HG03354 (cell line): ENCODE results near the gene EBI3.
"Not testable (repeated sequence)": the region's sequence is repeated elsewhere in the genome, so short reads cannot be mapped to it uniquely, and the experiment has no call there.

Experiments used
- ATAC-seq: cut with Tn5 transposase; IDR thresholded peaks from one replicate; pipeline ENCODE4 v1.9.1; 2021; ENCODE audit warnings: mild to moderate bottlenecking; ENCODE audit not compliant: unreplicated experiment, poor library complexity, severe bottlenecking

The EBI3 gene

DNA sequence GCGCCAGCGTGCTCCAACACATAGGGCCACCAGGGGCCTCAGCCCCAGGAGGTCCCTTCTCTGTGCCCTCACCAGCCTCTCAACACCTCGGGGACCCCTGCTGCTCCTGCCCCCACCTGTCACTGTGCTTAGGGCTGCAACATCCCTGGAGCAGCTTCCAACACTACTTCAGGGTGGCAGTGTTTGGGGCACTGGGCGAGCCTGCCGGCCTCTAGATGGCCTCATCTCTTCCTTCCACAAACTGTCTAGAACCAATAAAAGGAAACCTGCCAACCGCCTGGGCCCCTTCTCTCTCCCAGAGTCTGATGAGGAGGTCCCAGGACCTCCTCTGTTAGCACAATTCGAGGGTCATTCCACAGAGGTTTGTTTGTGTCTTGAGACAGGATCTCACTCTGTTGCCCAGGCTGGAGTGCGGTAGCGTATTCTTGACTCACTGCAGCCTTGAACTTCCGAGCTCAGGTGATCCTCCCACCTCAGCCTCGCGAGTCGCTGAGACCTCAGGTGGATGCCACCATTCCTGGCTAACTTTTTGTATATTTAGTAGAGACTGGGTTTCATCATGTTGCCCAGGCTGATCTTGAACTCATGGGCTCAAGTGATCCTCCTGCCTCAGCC, 39.6 kb downstream of the EBI3 start:
- no peak for ATAC-seq

DNA sequence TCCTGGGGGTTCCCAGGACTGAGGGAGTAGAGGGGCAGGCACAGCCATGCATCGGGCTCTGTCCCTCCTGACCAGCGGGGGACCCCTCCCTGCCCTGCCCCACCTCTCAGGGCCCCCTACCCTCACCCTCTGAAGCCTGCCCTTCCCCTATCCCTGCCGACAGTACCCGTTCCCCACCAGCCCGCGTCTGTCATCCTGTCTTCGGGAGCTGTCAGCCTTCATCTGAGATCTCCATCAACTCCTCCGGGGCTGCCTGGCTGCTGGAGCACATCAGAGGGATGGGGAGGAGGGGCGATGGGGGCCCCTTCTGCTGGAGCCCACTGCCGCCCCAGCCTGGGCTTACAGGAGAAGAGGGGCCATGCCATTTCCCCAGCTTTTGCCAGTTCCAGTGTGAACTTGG, 43.6 kb downstream of the EBI3 start:
- no peak for ATAC-seq

DNA sequence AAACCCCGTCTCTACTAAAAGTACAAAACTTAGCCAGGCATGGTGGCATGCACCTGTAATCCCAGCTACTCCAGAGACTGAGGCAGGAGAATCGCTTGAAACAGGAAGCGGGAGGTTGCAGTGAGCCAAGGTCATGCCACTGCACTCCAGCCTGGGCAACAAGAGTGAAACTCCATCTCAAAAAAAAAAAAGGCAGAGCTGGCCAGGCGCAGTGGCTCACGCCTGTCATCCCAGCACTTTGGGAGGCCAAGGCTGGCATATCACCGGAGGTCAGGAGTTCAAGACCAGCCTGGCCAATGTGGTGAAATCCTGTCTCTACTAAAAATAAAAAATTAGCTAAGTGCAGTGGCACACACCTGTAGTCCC, 45.0 kb downstream of the EBI3 start:
- not testable (repeated sequence) for ATAC-seq

DNA sequence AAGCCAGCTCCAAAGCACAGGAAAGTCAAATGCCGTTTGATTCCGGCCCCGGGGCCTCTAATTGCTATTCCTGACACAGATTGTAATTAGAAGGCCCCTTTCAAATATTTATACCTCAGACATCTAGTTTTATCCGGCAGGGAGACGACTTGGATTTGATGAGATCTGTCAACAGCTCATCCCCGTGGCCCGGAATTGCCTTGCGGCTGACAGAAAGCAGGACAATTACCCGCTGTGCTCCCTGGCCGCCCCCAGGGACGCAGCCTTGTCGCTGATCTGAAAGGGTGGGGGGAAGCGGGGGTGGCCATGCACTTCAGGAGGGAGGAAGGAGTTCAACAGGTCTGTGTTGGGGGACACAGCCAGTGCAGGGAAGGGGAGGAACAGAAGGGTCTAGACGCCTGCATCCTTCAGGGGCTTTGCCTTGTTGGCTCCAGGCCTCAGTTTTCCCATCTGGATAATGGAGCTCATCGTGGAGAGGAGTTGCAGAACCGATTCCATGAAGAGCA, 47.9 kb downstream of the EBI3 start:
- no peak for ATAC-seq

DNA sequence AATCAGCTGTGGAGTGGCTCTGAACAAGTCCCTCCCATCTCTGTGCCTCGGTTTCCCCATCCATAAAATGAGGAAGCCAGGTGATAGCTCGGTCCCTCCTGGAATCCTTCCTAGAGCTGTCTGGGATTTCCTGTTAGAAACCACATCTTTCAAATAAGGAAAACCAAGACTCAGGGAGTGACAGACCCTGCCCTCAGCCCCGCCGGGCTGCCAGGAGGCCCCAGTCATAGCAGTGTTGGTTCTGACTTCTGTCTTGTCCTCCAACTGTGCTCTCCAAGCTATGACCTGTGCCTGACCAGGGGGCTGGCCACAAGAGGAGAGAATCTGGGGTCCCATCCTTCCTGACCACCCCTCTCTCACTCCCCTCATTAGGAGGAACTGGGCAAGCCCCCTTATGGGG, 48.7 kb downstream of the EBI3 start:
- ATAC-seq, result no peak

DNA sequence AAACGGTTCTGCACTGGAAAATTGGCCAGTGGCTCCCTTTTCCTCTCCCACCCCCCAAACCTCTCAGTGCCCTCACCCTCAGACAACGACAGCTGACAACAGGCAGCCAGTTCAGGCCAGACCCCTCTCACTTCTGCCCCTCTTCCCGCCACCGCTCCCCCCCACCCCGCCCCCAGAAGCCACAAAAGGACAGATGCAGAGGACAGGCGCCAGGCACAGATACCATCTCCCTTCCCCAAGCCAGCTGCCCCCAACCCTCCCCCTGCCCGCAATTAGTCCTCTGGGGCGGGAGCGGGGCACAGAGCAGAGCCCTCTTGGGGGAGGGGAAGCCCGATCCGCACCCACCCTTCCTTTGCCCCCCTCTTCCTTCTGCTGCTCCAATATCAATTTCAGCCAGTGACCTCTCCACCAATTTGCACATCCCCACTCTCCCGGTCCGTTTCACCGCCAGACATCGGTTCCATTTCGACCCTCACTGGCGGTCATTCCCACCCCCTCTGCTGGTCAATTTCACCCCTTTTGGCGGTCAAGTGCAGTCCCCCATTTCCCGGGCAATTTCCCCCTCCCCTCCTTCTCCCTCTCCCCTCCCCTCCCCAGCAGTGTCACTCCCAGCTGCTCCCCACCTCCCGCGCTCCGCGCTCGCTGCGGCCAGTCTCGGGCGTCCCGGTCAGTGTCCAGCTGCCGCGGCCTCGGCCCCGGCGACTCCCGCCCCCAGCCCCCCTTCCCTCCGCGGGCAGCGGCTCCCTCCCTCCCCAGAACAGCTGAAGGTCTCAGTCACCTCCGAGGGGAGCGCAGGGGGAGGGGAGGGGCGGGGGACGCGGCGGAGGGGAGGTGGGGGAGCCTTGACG, 49.3 kb downstream of the EBI3 start, which contains the start of gene SHD:
Gene SHD (plus strand): TSS at position 848 of the 848 bp plus-strand sequence. CDS start 798 bp downstream, outside the sequence.
- no peak for ATAC-seq

DNA sequence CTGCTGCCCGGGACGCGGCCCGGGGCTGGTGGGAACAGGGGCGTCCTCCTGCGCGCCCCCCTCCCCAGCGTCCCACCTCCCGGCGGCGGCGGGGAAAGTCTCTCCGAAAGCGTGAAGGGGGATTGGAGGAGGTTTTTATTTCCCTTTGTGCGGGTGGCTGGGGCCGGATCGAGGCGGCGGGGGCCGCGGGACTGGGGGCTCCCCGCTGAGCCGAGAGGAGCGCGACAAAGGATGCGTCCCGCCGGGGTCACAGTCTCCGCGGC, 49.9 kb downstream of the EBI3 start:
- no peak for ATAC-seq

DNA sequence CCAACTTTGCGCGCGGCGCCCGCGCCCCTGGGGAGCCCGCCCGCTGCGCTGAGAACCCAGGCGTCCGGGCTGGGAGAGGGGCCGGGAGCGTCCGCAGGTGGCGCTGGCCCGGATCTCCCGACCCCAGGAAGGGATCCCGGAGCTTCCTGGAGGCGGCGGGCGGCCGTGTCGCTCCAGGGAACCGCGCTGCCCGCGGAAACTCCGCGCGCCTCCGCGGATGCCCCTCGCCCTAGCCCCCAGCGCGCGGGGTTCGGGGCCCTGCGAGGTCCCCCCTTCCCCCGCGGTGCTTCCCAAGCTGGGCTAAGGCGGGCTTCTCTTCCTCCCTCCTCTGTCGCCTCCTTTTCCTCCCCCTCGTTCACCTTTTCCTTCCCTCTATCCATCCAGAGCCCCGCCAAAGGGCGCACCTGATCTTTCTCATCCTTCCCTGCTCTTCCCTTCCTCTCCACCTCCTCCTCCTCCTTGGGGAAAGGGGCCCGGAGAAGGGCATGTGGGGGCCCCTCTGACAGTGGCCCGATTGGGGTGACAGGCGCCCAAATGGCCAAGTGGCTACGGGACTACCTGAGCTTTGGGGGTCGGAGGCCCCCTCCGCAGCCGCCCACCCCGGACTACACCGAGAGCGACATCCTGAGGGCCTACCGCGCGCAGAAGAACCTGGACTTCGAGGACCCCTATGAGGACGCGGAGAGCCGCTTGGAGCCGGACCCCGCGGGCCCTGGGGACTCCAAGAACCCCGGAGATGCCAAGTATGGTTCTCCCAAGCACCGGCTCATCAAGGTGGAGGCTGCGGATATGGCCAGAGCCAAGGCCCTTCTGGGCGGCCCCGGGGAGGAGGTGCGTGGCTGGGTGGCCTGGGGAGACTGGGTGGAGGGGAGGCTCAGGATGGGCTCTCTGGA, 50.5 kb downstream of the EBI3 start:
- no peak for ATAC-seq

DNA sequence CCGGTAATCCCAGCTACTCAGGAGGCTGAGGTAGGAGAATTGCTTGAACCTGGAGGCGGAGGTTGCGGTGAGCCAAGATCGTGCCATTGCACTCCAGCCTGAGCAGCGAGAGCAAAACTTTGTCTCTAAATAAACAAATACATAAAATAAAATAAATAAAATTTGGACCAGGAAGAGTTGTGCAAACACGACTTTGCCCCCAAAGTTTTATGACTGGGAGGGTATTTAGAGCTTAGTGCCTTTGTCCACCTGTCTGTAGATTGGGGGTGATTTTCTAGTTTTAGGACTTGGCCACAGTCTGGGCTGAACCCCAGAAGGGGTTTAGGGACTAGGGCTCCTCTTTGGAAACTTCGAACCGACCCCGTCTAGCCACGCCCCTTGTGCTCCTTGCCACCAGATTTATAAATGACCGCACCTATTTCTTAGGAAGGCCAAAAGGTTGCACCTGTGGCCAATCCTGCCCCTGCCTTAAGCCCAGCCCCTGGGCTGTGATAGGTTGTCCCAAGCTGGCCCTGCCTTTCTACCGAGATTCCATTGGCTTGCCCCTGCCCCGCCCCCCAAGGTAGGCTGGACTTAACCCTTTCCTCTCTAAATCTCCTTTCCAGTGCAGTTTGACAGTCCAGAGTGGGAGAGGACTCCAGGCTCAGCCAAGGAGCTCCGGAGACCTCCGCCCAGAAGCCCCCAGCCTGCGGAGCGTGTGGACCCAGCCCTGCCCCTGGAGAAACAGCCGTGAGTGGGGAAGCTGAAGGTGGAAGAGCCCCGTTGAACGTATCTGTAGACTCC, 55.0 kb downstream of the EBI3 start:
- no peak for ATAC-seq

DNA sequence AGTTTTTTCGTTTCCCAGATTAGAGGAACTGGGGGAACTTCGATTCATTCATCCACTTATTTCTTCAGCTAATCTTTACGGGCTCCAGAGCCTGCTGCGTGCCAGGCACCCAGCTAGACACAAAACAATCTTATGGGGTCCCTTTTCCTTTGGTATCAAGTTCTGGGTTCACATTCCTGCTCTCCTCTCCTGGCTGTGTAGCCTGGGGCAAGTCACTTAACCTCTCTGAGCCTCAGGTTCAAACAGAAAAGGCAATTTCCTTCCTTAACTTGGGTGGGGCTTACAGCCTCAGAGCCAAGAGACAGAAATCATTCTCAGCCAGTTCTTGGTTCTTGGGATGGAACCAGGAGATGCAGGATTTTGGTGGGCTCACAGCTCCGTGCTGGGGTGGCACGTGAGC, 55.7 kb downstream of the EBI3 start:
- ATAC-seq, result no peak

DNA sequence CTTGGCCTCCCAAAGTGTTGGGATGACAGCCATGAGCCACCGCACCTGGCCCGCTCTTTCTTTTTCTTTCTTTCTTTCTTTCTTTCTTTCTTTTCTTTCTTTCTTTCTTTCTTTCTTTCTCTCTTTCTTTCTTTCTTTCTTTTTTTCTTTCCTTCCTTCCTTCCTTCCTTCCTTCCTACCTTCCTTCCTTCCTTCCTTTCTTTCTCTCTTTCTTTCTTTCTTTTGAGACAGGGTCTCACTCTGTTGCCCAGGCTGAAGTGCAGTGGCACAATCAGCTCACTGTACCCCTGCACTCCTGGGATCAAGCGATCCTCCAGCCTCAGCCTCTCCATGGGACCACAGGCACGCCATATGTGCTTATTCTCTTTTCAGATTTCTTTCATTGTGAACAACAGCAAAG, 56.8 kb downstream of the EBI3 start:
- not testable (repeated sequence) for ATAC-seq
